Measurements from ENCODE around the gene FMN1.

GRCh38 chr15:33026614-33027013, 167.9 kb downstream of the FMN1 start:
- TF ChIP-seq, protein P1, sequence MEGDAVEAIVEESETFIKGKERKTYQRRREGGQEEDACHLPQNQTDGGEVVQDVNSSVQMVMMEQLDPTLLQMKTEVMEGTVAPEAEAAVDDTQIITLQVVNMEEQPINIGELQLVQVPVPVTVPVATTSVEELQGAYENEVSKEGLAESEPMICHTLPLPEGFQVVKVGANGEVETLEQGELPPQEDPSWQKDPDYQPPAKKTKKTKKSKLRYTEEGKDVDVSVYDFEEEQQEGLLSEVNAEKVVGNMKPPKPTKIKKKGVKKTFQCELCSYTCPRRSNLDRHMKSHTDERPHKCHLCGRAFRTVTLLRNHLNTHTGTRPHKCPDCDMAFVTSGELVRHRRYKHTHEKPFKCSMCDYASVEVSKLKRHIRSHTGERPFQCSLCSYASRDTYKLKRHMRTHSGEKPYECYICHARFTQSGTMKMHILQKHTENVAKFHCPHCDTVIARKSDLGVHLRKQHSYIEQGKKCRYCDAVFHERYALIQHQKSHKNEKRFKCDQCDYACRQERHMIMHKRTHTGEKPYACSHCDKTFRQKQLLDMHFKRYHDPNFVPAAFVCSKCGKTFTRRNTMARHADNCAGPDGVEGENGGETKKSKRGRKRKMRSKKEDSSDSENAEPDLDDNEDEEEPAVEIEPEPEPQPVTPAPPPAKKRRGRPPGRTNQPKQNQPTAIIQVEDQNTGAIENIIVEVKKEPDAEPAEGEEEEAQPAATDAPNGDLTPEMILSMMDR (IDR thresholded peaks at IDR 0.05): no peak
- no peak for TF ChIP-seq POLR2A (IDR thresholded peaks at IDR 0.05)

All from body of pancreas (tissue), 4 donors.